ENCODE results near the gene PCDHGC5.
A peak's percentile ranks its signal among the peaks of the same experiment; 100 is the strongest.

PCDHGC5 gene

GRCh38 chr5:141488591-141489561, at the start of gene PCDHGC5:
PCDHGC5 (plus strand) TSS chr5:141489081; CDS start chr5:141489241, 160 bp downstream.
- no peak for DNase-seq

- DNase-seq: no peak
Measured at GRCh38 chr5:141439411-141440141, 49.3 kb upstream of the PCDHGC5 start.

- DNase-seq: no peak
Measured at GRCh38 chr5:141440341-141440740, 48.5 kb upstream of the PCDHGC5 start.

- no peak for DNase-seq
Measured at GRCh38 chr5:141441571-141442170, 47.2 kb upstream of the PCDHGC5 start.

- DNase-seq: no peak
Measured at GRCh38 chr5:141465351-141465750, 23.5 kb upstream of the PCDHGC5 start.

GRCh38 chr5:141475625-141476131, 13.2 kb upstream of the PCDHGC5 start, which contains the start of gene PCDHGC3:
PCDHGC3 (plus strand) TSS chr5:141475966; CDS start chr5:141476117, 151 bp downstream.
- peak in 2 of 6 experiments; percentile 9 to 24 for DNase-seq

- DNase-seq: no peak
Measured at GRCh38 chr5:141476132-141476911, 12.6 kb upstream of the PCDHGC5 start.

- no peak for DNase-seq
Measured at GRCh38 chr5:141477044-141477575, 11.8 kb upstream of the PCDHGC5 start.

- DNase-seq: no peak
Measured at GRCh38 chr5:141477815-141478214, 11.1 kb upstream of the PCDHGC5 start.

GRCh38 chr5:141478321-141478945, 10.4 kb upstream of the PCDHGC5 start:
- DNase-seq: no peak

GRCh38 chr5:141479776-141480175, 9.1 kb upstream of the PCDHGC5 start:
- no peak for DNase-seq

GRCh38 chr5:141483902-141484301, 5.0 kb upstream of the PCDHGC5 start:
- DNase-seq: no peak

- no peak for DNase-seq
Measured at GRCh38 chr5:141484310-141484640, 4.6 kb upstream of the PCDHGC5 start.

- no peak for DNase-seq
Measured at GRCh38 chr5:141484641-141485311, 4.1 kb upstream of the PCDHGC5 start, which contains the start of gene PCDHGC4. PCDHGC4 (plus strand) TSS chr5:141485030; CDS start chr5:141485174, 144 bp downstream.

GRCh38 chr5:141485321-141486055, 3.4 kb upstream of the PCDHGC5 start:
- no peak for DNase-seq

GRCh38 chr5:141486091-141486490, 2.8 kb upstream of the PCDHGC5 start:
- no peak for DNase-seq

GRCh38 chr5:141487131-141487530, 1.8 kb upstream of the PCDHGC5 start:
- DNase-seq: no peak

GRCh38 chr5:141489841-141490240, 960 bp downstream of the PCDHGC5 start:
- no peak for DNase-seq

GRCh38 chr5:141490271-141490670, 1.4 kb downstream of the PCDHGC5 start:
- no peak for DNase-seq

- no peak for DNase-seq
Measured at GRCh38 chr5:141490771-141491170, 1.9 kb downstream of the PCDHGC5 start.
